K562 (cell line): ENCODE measurements around the gene ST6GALNAC1. TPM values are rescaled to one million over a fixed set of nuclear protein-coding genes. Genes with fewer than 3 reads are reported as not detected.

Source experiments
- ATAC-seq: fragments of 200-7000 bp; cut with Tn5 transposase; 3 replicates; pipeline ENCODE4 v1.9.1; 2020; ENCODE audit warnings: moderate library complexity
- BruUV-seq: library from RNA; stranded (reverse); fragments of 400-500 nt; replicated peaks from 2 replicates; lab custom pipeline; 2021; lab: Mats Ljungman, UMichigan
- CTCF ChIA-PET: fragments of 300-600 bp; formaldehyde crosslinking; extraction: SDS; loops from one replicate; lab custom pipeline; 2021; ENCODE audit warnings: low intra/inter-chr PET ratio; lab: Yijun Ruan, JAX
- POLR2A ChIA-PET: fragments of 300-600, 350-650 bp; sonication (Branson Sonifier 250); formaldehyde crosslinking; extraction: SDS; loops from one replicate; lab custom pipeline; 2021; ENCODE audit warnings: antibody characterized with exemption, inconsistent platforms; lab: Yijun Ruan, JAX
- DNase-seq, 4 experiments: peaks; one replicate each; pipeline versions ENCODE4 v3.0.0 to v3.0.0-alpha.2; 2011 to 2018; ENCODE audit warnings: low spot score in 3 of 4, mixed read lengths in 3 of 4; ENCODE audit errors: extremely low read depth in 1 of 4
- FAIRE-seq: peaks from 2 replicates; lab custom pipeline; 2011; peaks lifted over from hg19 to GRCh38; lab: Jason Lieb, UNC
- H2AFZ ChIP-seq: 2 replicates; pipeline ENCODE4 v1.6.0; 2011; ENCODE audit warnings: low read depth, low read length, control low read depth, inconsistent platforms
- H3K27ac ChIP-seq: fragments of 200-600 bp; 3 replicates; pipeline ENCODE4 v1.8.0; 2011; ENCODE audit warnings: low read depth, mild to moderate bottlenecking, control low read depth, inconsistent platforms, low read length, moderate library complexity, mixed read lengths; ENCODE audit errors: extremely low read depth
- H3K27me3 ChIP-seq, 2 experiments: fragments of 300-600 bp in 1 of 2; 2 replicates in 1 of 2; 3 replicates in 1 of 2; pipeline versions ENCODE4 v1.6.0 to v1.8.0; 2011; ENCODE audit warnings: inconsistent platforms in 2 of 2, low read length in 2 of 2, mild to moderate bottlenecking in 1 of 2, mixed read lengths in 1 of 2, moderate library complexity in 1 of 2; ENCODE audit not compliant: control insufficient read depth in 2 of 2, insufficient read depth in 2 of 2
- H3K36me3 ChIP-seq: fragments of 300-600 bp; 3 replicates; pipeline ENCODE4 v1.8.0; 2011; ENCODE audit warnings: mild to moderate bottlenecking, low read length, inconsistent platforms; ENCODE audit not compliant: control insufficient read depth, insufficient read depth
- H3K4me1 ChIP-seq, 2 experiments: fragments of 200-600 bp in 1 of 2; replicated peaks in 1 of 2; 2 replicates in 1 of 2; 3 replicates in 1 of 2; pipeline versions ENCODE4 v1.5.1 to v1.8.0; 2011; ENCODE audit warnings: inconsistent platforms in 2 of 2, low read length in 2 of 2, mild to moderate bottlenecking in 1 of 2, mixed read lengths in 1 of 2, moderate library complexity in 1 of 2; ENCODE audit not compliant: control insufficient read depth in 2 of 2, insufficient read depth in 2 of 2
- H3K4me2 ChIP-seq: 2 replicates; pipeline ENCODE4 v1.6.1; 2011; ENCODE audit warnings: low read length, control low read depth, inconsistent platforms, mixed read lengths; ENCODE audit not compliant: insufficient read depth
- H3K4me3 ChIP-seq: fragments of 200-600 bp; sonication (generic), shearing (Covaris generic); 2 replicates; pipeline ENCODE4 v1.5.1; 2016; ENCODE audit warnings: control low read depth, inconsistent platforms
- H3K79me2 ChIP-seq: fragments of 200-600 bp; 3 replicates; pipeline ENCODE4 v1.8.0; 2011; ENCODE audit warnings: low read length, inconsistent platforms; ENCODE audit not compliant: control insufficient read depth, insufficient read depth
- H3K9ac ChIP-seq, 2 experiments: 2 replicates each; pipeline versions ENCODE4 v1.6.0 to v1.6.1; 2011; ENCODE audit warnings: low read depth in 2 of 2, low read length in 2 of 2, control low read depth in 1 of 2, inconsistent platforms in 1 of 2, mild to moderate bottlenecking in 1 of 2, mixed read lengths in 1 of 2; ENCODE audit not compliant: insufficient read depth in 1 of 2
- H3K9me1 ChIP-seq: one replicate; pipeline ENCODE4 v1.6.0; 2011; ENCODE audit warnings: inconsistent platforms, mild to moderate bottlenecking, low read length, moderate library complexity; ENCODE audit not compliant: control insufficient read depth, insufficient read depth
- H3K9me3 ChIP-seq: replicated peaks from 2 replicates; pipeline ENCODE4 v1.5.1; 2011; ENCODE audit warnings: low read depth, low read length, inconsistent platforms; ENCODE audit not compliant: control insufficient read depth, insufficient read depth
- H4K20me1 ChIP-seq: replicated peaks from 2 replicates; pipeline ENCODE4 v1.6.1; 2011; ENCODE audit warnings: low read length, inconsistent platforms, mixed read lengths; ENCODE audit not compliant: control insufficient read depth, insufficient read depth
- CREB1 ChIP-seq, 2 experiments: sonication (generic) in 1 of 2; formaldehyde crosslinking in 1 of 2; IDR thresholded peaks; 2 replicates each; pipeline versions ENCODE4 v1.6.1 to v1.8.0; 2012 to 2022; ENCODE audit warnings: inconsistent platforms in 1 of 2, mild to moderate bottlenecking in 1 of 2, missing genetic modification reagents in 1 of 2, moderate library complexity in 1 of 2
- DACH1 ChIP-seq: fragments of 450-650 bp; IDR thresholded peaks from 2 replicates; pipeline ENCODE4 v1.6.1; 2018; ENCODE audit not compliant: partially characterized antibody
- DMBX1 ChIP-seq: fragments of 250-450 bp; sonication (Bioruptor Pico); IDR thresholded peaks from 2 replicates; pipeline ENCODE4 v1.8.0; 2022; ENCODE audit warnings: inconsistent platforms, mild to moderate bottlenecking, moderate library complexity, borderline replicate concordance
- FOXA1 ChIP-seq: fragments of 450-650 bp; IDR thresholded peaks from 2 replicates; pipeline ENCODE4 v1.6.1; 2016; ENCODE audit warnings: mild to moderate bottlenecking, borderline replicate concordance
- FOXM1 ChIP-seq, 2 experiments: fragments of 450-650 bp in 1 of 2; sonication (generic) in 1 of 2; formaldehyde crosslinking in 1 of 2; IDR thresholded peaks; 2 replicates each; pipeline versions ENCODE4 v1.6.1 to v1.9.0; 2017 to 2022; ENCODE audit warnings: low read depth in 2 of 2, mild to moderate bottlenecking in 2 of 2, missing genetic modification reagents in 1 of 2, moderate library complexity in 1 of 2
- KDM5B ChIP-seq: fragments of 200-600 bp; sonication (generic); IDR thresholded peaks from 2 replicates; pipeline ENCODE4 v1.6.1; 2012; ENCODE audit warnings: low read depth, mild to moderate bottlenecking, moderate library complexity, low read length, control low read depth, inconsistent platforms; ENCODE audit not compliant: insufficient replicate concordance
- PRPF4 ChIP-seq: fragments of 200-400 bp; formaldehyde crosslinking; IDR thresholded peaks from one replicate; pipeline ENCODE4 v1.6.1; 2017; ENCODE audit warnings: low read length, low read depth, mild to moderate bottlenecking; ENCODE audit not compliant: insufficient read depth, poor library complexity, severe bottlenecking
- RBM34 ChIP-seq: fragments of 200-400 bp; formaldehyde crosslinking; IDR thresholded peaks from 2 replicates; pipeline ENCODE4 v1.6.1; 2018; ENCODE audit warnings: low read length, borderline replicate concordance; ENCODE audit not compliant: insufficient read depth
- RFX7 ChIP-seq: fragments of 250-450 bp; sonication (Bioruptor Pico); IDR thresholded peaks from 2 replicates; pipeline ENCODE4 v1.5.1; 2021; ENCODE audit warnings: mild to moderate bottlenecking
- U2AF1 ChIP-seq: fragments of 200-400 bp; formaldehyde crosslinking; optimal IDR thresholded peaks from 2 replicates; pipeline ENCODE3; 2017; ENCODE audit warnings: mild to moderate bottlenecking, low read depth, low read length, moderate library complexity
- XRCC4 ChIP-seq: IDR thresholded peaks from one replicate; pipeline ENCODE4 v1.6.1; 2011; ENCODE audit not compliant: insufficient read depth, insufficient read length; ENCODE audit errors: extremely low read depth
- ZNF174 ChIP-seq: fragments of 250-450 bp; sonication (Bioruptor Pico); IDR thresholded peaks from 2 replicates; pipeline ENCODE4 v1.4.0; 2020; ENCODE audit warnings: mild to moderate bottlenecking
- ZNF318 ChIP-seq, 2 experiments: fragments of 450-650 bp; IDR thresholded peaks; 2 replicates each; pipeline ENCODE4 v1.6.1; 2016; ENCODE audit warnings: mild to moderate bottlenecking in 2 of 2, borderline replicate concordance in 1 of 2, low read depth in 1 of 2, moderate library complexity in 1 of 2
- WGBS: fragments of 100-300 bp; shearing (Covaris generic); methylation state at CpG from one replicate; pipeline ENCODE4 v1.1.6; 2016; ENCODE audit warnings: low coverage, mixed read lengths; ENCODE audit not compliant: insufficient coverage; ENCODE audit errors: missing lambda C conversion rate; 5-methylcytosine and 5-hydroxymethylcytosine counted together
- in situ Hi-C: fragments of 300-500 bp; cut with MboI; formaldehyde crosslinking; loops from 4 replicates; pipeline ENCODE4 v1.15.0; 2018; ENCODE audit warnings: inconsistent platforms, mixed read lengths
- intact Hi-C: fragments of 100-400 bp; cut with micrococcal nuclease; formaldehyde crosslinking; loops from 2 replicates; pipeline ENCODE4 v1.14.2; 2022
- polyA plus RNA-seq, 8 experiments: library from polyadenylated mRNA; depleted of rRNA in 4 of 8; stranded (reverse) in 5 of 8; unstranded in 3 of 8; fragments of >200 nt; fragmentation: Nextera tagmentation in 2 of 8; fragmentation: Illumina TruSeq in 1 of 8; extraction: Ambion mirVana in 2 of 8; extraction: Trizol in 1 of 8; gene quantifications; 2 replicates each; pipeline versions ENCODE4 v1.2.1 to v1.2.3, GENCODE V29; 2011 to 2014; ENCODE audit warnings: inconsistent platforms in 1 of 8, missing spikeins in 1 of 8
- total RNA-seq, 7 experiments: library from RNA; depleted of rRNA in 6 of 7; stranded (reverse); fragments of >200 nt in 6 of 7; fragmentation: Illumina TruSeq in 2 of 7; extraction: Trizol in 2 of 7; gene quantifications; 2 replicates each; pipeline versions ENCODE4 v1.2.1 to v1.2.3, GENCODE V29; 2011 to 2021; ENCODE audit warnings: low replicate concordance in 1 of 7

ST6GALNAC1 gene
- total and polyA plus RNA-seq, 9 of the 15 experiments (the other 6 are each of a cell fraction or from before 2014, with no cell fraction given), result 20.6 to 68.4 (median 50.5) TPM

- TF ChIP-seq XRCC4 (no peak), U2AF1 (no peak), RBM34 (no peak), CREB1 (IDR thresholded peaks at IDR 0.05) (no peak), CREB1 (CRISPR knock-in tag; IDR thresholded peaks at IDR 0.05) (no peak), DACH1 (no peak), RFX7 (CRISPR knock-in tag) (no peak)
Measured at GRCh38 chr17:76626442-76626841, 17.1 kb downstream of the ST6GALNAC1 start (continued).

- no peak overlapping the region for H3K4me3 ChIP-seq
- no peak overlapping the region for H3K4me2 ChIP-seq
- no peak overlapping the region for H3K27ac ChIP-seq
- H4K20me1 ChIP-seq, result no peaks in the 10 kb centered on the region
- H3K4me1 ChIP-seq, result peaks cover 5 to 8% of the 10 kb centered on the region in 2 experiments; a peak in 4 of 5 replicates
- peaks cover 53% of the 10 kb centered on the region for H3K36me3 ChIP-seq
- in situ Hi-C loops (no loop called here), intact Hi-C loops (no loop called here)
- no peak overlapping the region for H2AFZ ChIP-seq
- FAIRE-seq, result no peak
- no peak for DNase-seq
- H3K9me3 ChIP-seq, result no peaks in the 10 kb centered on the region
- BruUV-seq, result no TSS peak
- no peak for ATAC-seq
- no peak overlapping the region for H3K9ac ChIP-seq
- 74% methylated on average over 6 of the region's 6 CpGs for WGBS
- ChIA-PET POLR2A (interaction anchor here (0.8 to 4.3 kb wide), 13 partner anchors 9 to 102 kb away, joined by 3 to 33 read pairs (median 4); partner anchors contain the start of genes JMJD6 and METTL23), CTCF (no interaction called here)
- H3K79me2 ChIP-seq, result no peaks in the 10 kb centered on the region
- H3K27me3 ChIP-seq, result no peaks in the 10 kb centered on the region
- H3K9me1 ChIP-seq, result no peaks in the 10 kb centered on the region
- TF ChIP-seq FOXM1 (IDR thresholded peaks at IDR 0.05; ENCODE audit: low read depth) (no peak), FOXM1 (CRISPR knock-in tag; IDR thresholded peaks at IDR 0.05; ENCODE audit: low read depth) (no peak), DMBX1 (CRISPR knock-in tag) (no peak), FOXA1 (no peak), ZNF174 (CRISPR knock-in tag) (no peak), KDM5B (no peak), ZNF318 (IDR thresholded peaks at IDR 0.05; ENCODE audit: borderline replicate concordance in 1 of 2, low read depth in 1 of 2) (no peak), PRPF4 (no peak)
Measured at GRCh38 chr17:76625496-76625895, 18.1 kb downstream of the ST6GALNAC1 start.
